AG09309 (cell line): ENCODE data around the gene TINCR.

Experiments used
- DNase-seq: peaks from one replicate; pipeline ENCODE4 v3.0.0-alpha.2; 2010; ENCODE audit warnings: low read depth
- H3K4me3 ChIP-seq: 2 replicates; pipeline ENCODE4 v1.5.1; 2011; ENCODE audit warnings: mild to moderate bottlenecking, low read depth, low read length, moderate library complexity; ENCODE audit not compliant: control insufficient read depth
- CTCF ChIP-seq: IDR thresholded peaks from 2 replicates; pipeline ENCODE4 v1.5.1; 2011; ENCODE audit warnings: mild to moderate bottlenecking, low read depth, low read length, inconsistent platforms; ENCODE audit not compliant: insufficient read depth, control insufficient read depth; ENCODE audit errors: missing control alignments

TINCR gene

DNA sequence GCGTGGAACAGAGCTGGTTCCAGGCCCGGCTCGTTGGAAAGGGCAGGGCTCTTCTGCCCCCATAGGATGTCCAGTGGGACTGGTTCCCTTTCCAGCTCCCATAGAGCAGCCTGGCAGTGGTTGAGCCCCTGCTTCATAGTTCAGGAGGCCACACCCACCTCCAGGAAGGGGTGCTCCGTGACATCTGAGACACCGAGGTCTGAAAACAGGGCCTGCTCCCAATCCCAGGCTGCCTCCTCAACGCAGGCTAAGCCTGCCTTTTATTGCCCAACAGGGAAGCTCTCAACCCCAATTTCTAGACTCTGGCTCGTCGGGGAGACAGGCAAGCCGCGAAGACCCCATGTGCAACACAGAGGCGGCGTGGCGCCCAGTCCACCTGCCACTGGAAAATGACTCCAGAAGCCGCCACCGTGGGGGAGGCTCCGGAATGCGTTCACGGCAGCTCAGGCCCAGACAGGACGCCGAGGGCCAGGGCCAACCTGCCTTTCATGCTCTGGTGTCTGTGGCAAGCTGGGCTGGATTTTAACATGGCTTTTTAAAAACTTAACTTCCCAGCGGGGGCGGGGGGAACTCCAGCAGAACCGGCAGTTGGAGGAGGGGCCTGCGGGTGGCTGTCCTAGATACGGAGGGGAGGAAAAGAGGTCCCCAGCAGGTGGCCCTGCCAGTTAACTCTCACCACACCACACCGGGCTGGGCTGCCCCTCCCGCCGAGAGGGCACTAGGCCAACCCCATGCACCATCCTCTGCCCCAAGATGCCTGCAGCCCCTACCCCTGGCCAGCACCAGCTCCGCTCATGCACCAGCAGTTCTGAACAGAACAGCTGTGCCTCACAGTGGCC, 17.9 kb upstream of the TINCR start:
- no peak for TF ChIP-seq CTCF
- no peak overlapping the region for H3K4me3 ChIP-seq
- DNase-seq, result no peak

GRCh38 chr19:5580161-5580571, 12.4 kb upstream of the TINCR start:
- no peak overlapping the region for H3K4me3 ChIP-seq
- DNase-seq, result no peak
- TF ChIP-seq CTCF, result no peak

- no peak for DNase-seq
- no peak overlapping the region for H3K4me3 ChIP-seq
- TF ChIP-seq CTCF, result no peak
Observed at GRCh38 chr19:5579697-5580096, 11.9 kb upstream of the TINCR start.

DNA sequence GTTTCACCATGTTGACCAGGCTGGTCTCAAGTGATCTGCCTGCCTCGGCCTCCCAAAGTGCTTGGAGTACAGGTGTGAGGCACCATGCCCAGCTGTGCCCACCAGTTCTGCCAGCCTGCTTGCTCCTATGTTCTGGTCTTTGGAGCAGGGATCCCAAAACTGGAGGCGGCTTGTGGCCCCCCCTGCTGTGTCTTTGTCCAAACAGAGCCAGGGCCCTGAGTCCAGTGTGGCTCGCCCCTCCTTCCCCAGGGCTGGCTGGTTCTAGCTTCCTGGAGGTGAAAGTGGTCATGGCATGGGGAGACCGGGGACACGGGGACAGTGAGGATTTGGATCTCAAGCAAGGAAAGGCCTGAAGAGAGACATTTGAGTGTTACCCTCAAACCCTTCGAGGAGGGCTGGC, 11.5 kb upstream of the TINCR start:
- no peak overlapping the region for H3K4me3 ChIP-seq
- DNase-seq, result no peak
- no peak for TF ChIP-seq CTCF

- DNase-seq, result no peak
- H3K4me3 ChIP-seq, result peak overlapping the region; percentile 13
- TF ChIP-seq CTCF, result peak; percentile 99
Observed at GRCh38 chr19:5578097-5578846, 10.5 kb upstream of the TINCR start.

GRCh38 chr19:5575590-5575989, 7.8 kb upstream of the TINCR start:
- no peak for TF ChIP-seq CTCF
- no peak for DNase-seq
- no peak overlapping the region for H3K4me3 ChIP-seq
